IMR-90 (cell line): ENCODE results near the gene SCGB3A2. TPM values are rescaled to one million over a fixed set of nuclear protein-coding genes. Genes with fewer than 3 reads are reported as not detected.

Experiments used
- ATAC-seq: fragments of 200-7000 bp; cut with Tn5 transposase; 2 replicates; pipeline ENCODE4 v1.9.1; 2020; ENCODE audit warnings: low read depth, mild to moderate bottlenecking, moderate library complexity
- BruUV-seq: library from RNA; stranded (reverse); fragments of 400-500 nt; replicated peaks from 2 replicates; lab custom pipeline; 2021; lab: Mats Ljungman, UMichigan
- CTCF ChIA-PET: fragments of 300-600 bp; formaldehyde crosslinking; extraction: SDS; loops from one replicate; lab custom pipeline; 2021; ENCODE audit warnings: antibody characterized with exemption; lab: Yijun Ruan, JAX
- POLR2A ChIA-PET: fragments of 300-600 bp; sonication (Branson Sonifier 250); formaldehyde crosslinking; loops from one replicate; lab custom pipeline; 2022; ENCODE audit warnings: antibody characterized with exemption; ENCODE audit not compliant: unreplicated experiment; lab: Charles Lee
- DNase-seq: peaks from one replicate; pipeline ENCODE4 v3.0.0; 2013
- H2AFZ ChIP-seq: replicated peaks from 2 replicates; pipeline ENCODE3; 2013; ENCODE audit warnings: low read length, mild to moderate bottlenecking; ENCODE audit not compliant: poor library complexity
- H2AK5ac ChIP-seq: 2 replicates; pipeline ENCODE4 v1.6.1; 2013; ENCODE audit warnings: low read depth, low read length, inconsistent platforms
- H2AK9ac ChIP-seq: replicated peaks from 2 replicates; pipeline ENCODE3; 2013; ENCODE audit warnings: mild to moderate bottlenecking, low read depth, low read length, moderate library complexity; ENCODE audit not compliant: poor library complexity
- H2BK120ac ChIP-seq: 2 replicates; pipeline ENCODE4 v1.6.1; 2013; ENCODE audit warnings: low read depth, low read length, inconsistent platforms
- H2BK15ac ChIP-seq: 3 replicates; pipeline ENCODE4 v1.6.1; 2013; ENCODE audit warnings: low read depth, low read length, inconsistent platforms
- H2BK20ac ChIP-seq: 2 replicates; pipeline ENCODE4 v1.6.1; 2013; ENCODE audit warnings: low read depth, mild to moderate bottlenecking, inconsistent platforms, low read length, moderate library complexity
- H2BK5ac ChIP-seq: 2 replicates; pipeline ENCODE4 v1.6.1; 2013; ENCODE audit warnings: mild to moderate bottlenecking, low read depth, low read length, inconsistent platforms; ENCODE audit not compliant: poor library complexity, severe bottlenecking
- H3K14ac ChIP-seq: replicated peaks from 2 replicates; pipeline ENCODE4 v1.6.1; 2013; ENCODE audit warnings: low read depth, low read length, inconsistent platforms
- H3K18ac ChIP-seq: 2 replicates; pipeline ENCODE4 v1.6.1; 2013; ENCODE audit warnings: low read depth, low read length, control low read depth
- H3K23ac ChIP-seq: 2 replicates; pipeline ENCODE4 v1.6.1; 2013; ENCODE audit warnings: low read depth, low read length, inconsistent platforms
- H3K27ac ChIP-seq: 2 replicates; pipeline ENCODE4 v1.5.1; 2013; ENCODE audit warnings: mild to moderate bottlenecking, control low read depth, low read length; ENCODE audit not compliant: insufficient read depth
- H3K27me3 ChIP-seq: 2 replicates; pipeline ENCODE4 v1.6.1; 2013; ENCODE audit warnings: low read length; ENCODE audit not compliant: control insufficient read depth, insufficient read depth
- H3K36me3 ChIP-seq: 2 replicates; pipeline ENCODE4 v1.6.1; 2013; ENCODE audit warnings: low read length, mixed read lengths; ENCODE audit not compliant: control insufficient read depth, insufficient read depth
- H3K4ac ChIP-seq: 2 replicates; pipeline ENCODE4 v1.6.1; 2013; ENCODE audit warnings: low read depth, low read length, inconsistent platforms
- H3K4me1 ChIP-seq: 2 replicates; pipeline ENCODE4 v1.6.1; 2013; ENCODE audit warnings: low read length, mixed read lengths; ENCODE audit not compliant: control insufficient read depth, insufficient read depth
- H3K4me2 ChIP-seq: 2 replicates; pipeline ENCODE4 v1.6.1; 2013; ENCODE audit warnings: low read depth, mild to moderate bottlenecking, control low read depth, low read length, moderate library complexity
- H3K4me3 ChIP-seq: 2 replicates; pipeline ENCODE4 v1.5.1; 2013; ENCODE audit warnings: low read depth, mild to moderate bottlenecking, control low read depth, low read length, moderate library complexity; ENCODE audit not compliant: insufficient read depth
- H3K56ac ChIP-seq: 2 replicates; pipeline ENCODE4 v1.6.1; 2013; ENCODE audit warnings: low read length, inconsistent platforms; ENCODE audit not compliant: insufficient read depth; ENCODE audit errors: extremely low read depth
- H3K79me1 ChIP-seq, 2 experiments: 2 replicates each; pipeline ENCODE4 v1.6.1; 2013; ENCODE audit warnings: low read length in 2 of 2, inconsistent platforms in 1 of 2, low read depth in 1 of 2
- H3K9ac ChIP-seq: 2 replicates; pipeline ENCODE4 v1.6.1; 2013; ENCODE audit warnings: low read depth, low read length, control low read depth
- H3K9me1 ChIP-seq: 2 replicates; pipeline ENCODE4 v1.6.1; 2013; ENCODE audit warnings: low read length, inconsistent platforms; ENCODE audit not compliant: insufficient read depth
- H3K9me3 ChIP-seq: 2 replicates; pipeline ENCODE4 v1.6.1; 2013; ENCODE audit warnings: low read length; ENCODE audit not compliant: control insufficient read depth, insufficient read depth
- H4K20me1 ChIP-seq: 2 replicates; pipeline ENCODE4 v1.6.1; 2013; ENCODE audit warnings: low read length, inconsistent platforms; ENCODE audit not compliant: insufficient read depth
- H4K5ac ChIP-seq: 2 replicates; pipeline ENCODE4 v1.6.1; 2013; ENCODE audit warnings: mild to moderate bottlenecking, low read depth, low read length, control low read depth
- H4K8ac ChIP-seq, 2 experiments: 2 replicates each; pipeline ENCODE4 v1.6.1; 2013; ENCODE audit warnings: low read depth in 2 of 2, low read length in 2 of 2, control low read depth in 1 of 2, inconsistent platforms in 1 of 2
- H4K91ac ChIP-seq: 2 replicates; pipeline ENCODE4 v1.6.1; 2013; ENCODE audit warnings: low read depth, low read length, inconsistent platforms; ENCODE audit not compliant: insufficient read depth
- BHLHE40 ChIP-seq: fragments of 150-350 bp; IDR thresholded peaks from 2 replicates; pipeline ENCODE4 v1.6.1; 2016; ENCODE audit warnings: mild to moderate bottlenecking, low read depth, low read length
- CEBPB ChIP-seq: IDR thresholded peaks from 2 replicates; pipeline ENCODE4 v1.6.1; 2012; ENCODE audit warnings: low read depth, low read length, improper control_type of control experiment
- CHD1 ChIP-seq: IDR thresholded peaks from 2 replicates; pipeline ENCODE4 v1.6.1; 2012; ENCODE audit warnings: low read depth, low read length, improper control_type of control experiment
- CTCF ChIP-seq: conservative IDR thresholded peaks from 2 replicates; pipeline ENCODE4 v1.5.1; 2012; ENCODE audit warnings: mild to moderate bottlenecking, low read depth, low read length, improper control_type of control experiment
- ELK1 ChIP-seq: fragments of 150-350 bp; IDR thresholded peaks from 2 replicates; pipeline ENCODE4 v1.6.1; 2016; ENCODE audit warnings: low read depth, mild to moderate bottlenecking, low read length, moderate library complexity, borderline replicate concordance
- FOS ChIP-seq: fragments of 150-350 bp; IDR thresholded peaks from 2 replicates; pipeline ENCODE4 v1.6.1; 2016; ENCODE audit warnings: low read depth, low read length
- MAZ ChIP-seq: IDR thresholded peaks from 2 replicates; pipeline ENCODE4 v1.6.1; 2012; ENCODE audit warnings: low read depth, mild to moderate bottlenecking, low read length, improper control_type of control experiment, moderate library complexity, borderline replicate concordance
- MXI1 ChIP-seq: IDR thresholded peaks from 2 replicates; pipeline ENCODE4 v1.6.1; 2012; ENCODE audit warnings: low read depth, mild to moderate bottlenecking, low read length, moderate library complexity, borderline replicate concordance
- NFE2L2 ChIP-seq: fragments of 150-350 bp; IDR thresholded peaks from 2 replicates; pipeline ENCODE4 v1.6.1; 2016; ENCODE audit warnings: low read depth, mild to moderate bottlenecking, low read length
- POLR2A ChIP-seq: IDR thresholded peaks from 2 replicates; pipeline ENCODE4 v1.6.1; 2012; ENCODE audit warnings: mild to moderate bottlenecking, low read depth, low read length
- RAD21 ChIP-seq: IDR thresholded peaks from 2 replicates; pipeline ENCODE4 v1.6.1; 2012; ENCODE audit warnings: low read length, improper control_type of control experiment
- RCOR1 ChIP-seq: IDR thresholded peaks from 2 replicates; pipeline ENCODE4 v1.6.1; 2012; ENCODE audit warnings: mild to moderate bottlenecking, low read length, improper control_type of control experiment; ENCODE audit not compliant: insufficient replicate concordance
- RFX5 ChIP-seq: IDR thresholded peaks from 2 replicates; pipeline ENCODE4 v1.8.0; 2012; ENCODE audit warnings: low read depth, mild to moderate bottlenecking, low read length, moderate library complexity
- SMC3 ChIP-seq: fragments of 150-350 bp; IDR thresholded peaks from 2 replicates; pipeline ENCODE4 v1.6.1; 2016; ENCODE audit warnings: low read depth, mild to moderate bottlenecking, antibody characterized with exemption, low read length, moderate library complexity
- USF2 ChIP-seq: fragments of 150-350 bp; IDR thresholded peaks from 2 replicates; pipeline ENCODE4 v1.6.1; 2017; ENCODE audit warnings: mild to moderate bottlenecking, antibody characterized with exemption, low read length, low read depth
- WGBS, 2 experiments: methylation state at CpG; one replicate each; pipeline versions ENCODE4 v1.1.5 to v1.1.7; 2013; ENCODE audit warnings: missing lambda C conversion rate in 2 of 2; ENCODE audit not compliant: insufficient read length in 1 of 2; ENCODE audit errors: extremely low coverage in 2 of 2; 5-methylcytosine and 5-hydroxymethylcytosine counted together
- dilution Hi-C: fragments of 300-500 bp; cut with HindIII; formaldehyde crosslinking; loops from one replicate; pipeline ENCODE4 v1.14.3; 2018; ENCODE audit warnings: low sequenced_read_pairs; ENCODE audit not compliant: unreplicated experiment
- in situ Hi-C: fragments of 300-500 bp; cut with MboI; formaldehyde crosslinking; loops from 3 replicates; pipeline ENCODE4 v1.14.3; 2019; ENCODE audit warnings: low sequenced_read_pairs, inconsistent platforms, mixed read lengths
- intact Hi-C: fragments of 100-400 bp; cut with micrococcal nuclease; formaldehyde crosslinking; loops from 2 replicates; pipeline ENCODE4 v1.10.0; 2022
- polyA plus RNA-seq, 3 experiments: library from polyadenylated mRNA; depleted of rRNA; stranded (reverse); fragments of >200 nt; gene quantifications; 2 replicates each; pipeline ENCODE4 v1.2.3, GENCODE V29; 2012; ENCODE audit warnings: low replicate concordance in 1 of 3
- total RNA-seq: library from RNA; depleted of rRNA; stranded (reverse); fragments of >200 nt; gene quantifications from 2 replicates; pipeline ENCODE4 v1.2.3, GENCODE V29; 2012

The SCGB3A2 gene
- total and polyA plus RNA-seq, 2 of the 4 experiments (the other 2 are of a cell fraction), result not detected

GRCh38 chr5:147854331-147854730 is 24.2 kb upstream of the SCGB3A2 start:
- H3K9me3 ChIP-seq, result no peaks in the 10 kb centered on the region
- no peak overlapping the region for H3K23ac ChIP-seq
- H2AFZ ChIP-seq, result no peak overlapping the region
- H4K5ac ChIP-seq, result no peak overlapping the region
- DNase-seq (no peak), ATAC-seq (no peak)
- ChIA-PET CTCF (no interaction called here), POLR2A (no interaction called here)
- no peak overlapping the region for H3K27ac ChIP-seq
- H3K36me3 ChIP-seq, result no peaks in the 10 kb centered on the region
- no peaks in the 10 kb centered on the region for H3K9me1 ChIP-seq
- no peak overlapping the region for H4K91ac ChIP-seq
- no CpG with 5 or more reads among the region's 3 CpGs for WGBS, 2 experiments
- H3K4me3 ChIP-seq, result no peak overlapping the region
- no peak overlapping the region for H2BK5ac ChIP-seq
- no peaks in the 10 kb centered on the region for H3K4me1 ChIP-seq
- intact Hi-C loops (no loop called here), dilution Hi-C loops (no loop called here), in situ Hi-C loops (no loop called here)
- H4K8ac ChIP-seq, result no peak overlapping the region
- H3K9ac ChIP-seq, result no peak overlapping the region
- no peak overlapping the region for H2BK120ac ChIP-seq
- no peaks in the 10 kb centered on the region for H4K20me1 ChIP-seq
- no peak overlapping the region for H3K18ac ChIP-seq
- no peak overlapping the region for H2BK15ac ChIP-seq
- no peak overlapping the region for H2BK20ac ChIP-seq
- no peak overlapping the region for H2AK9ac ChIP-seq
- no peak overlapping the region for H2AK5ac ChIP-seq
- H3K79me1 ChIP-seq, result no peaks in the 10 kb centered on the region
- TF ChIP-seq CHD1 (no peak), CEBPB (no peak), CTCF (no peak), POLR2A (no peak), RAD21 (no peak), RFX5 (no peak), SMC3 (no peak), MAZ (no peak), BHLHE40 (no peak), RCOR1 (no peak), FOS (no peak), ELK1 (no peak), NFE2L2 (no peak), MXI1 (no peak), USF2 (no peak)
- no peak overlapping the region for H3K14ac ChIP-seq
- H3K27me3 ChIP-seq, result no peaks in the 10 kb centered on the region
- no peak overlapping the region for H3K56ac ChIP-seq
- no TSS peak for BruUV-seq
- H3K4me2 ChIP-seq, result no peak overlapping the region
- H3K4ac ChIP-seq, result no peak overlapping the region
